Measurements from ENCODE around the gene PMF1.

Gene PMF1

DNA sequence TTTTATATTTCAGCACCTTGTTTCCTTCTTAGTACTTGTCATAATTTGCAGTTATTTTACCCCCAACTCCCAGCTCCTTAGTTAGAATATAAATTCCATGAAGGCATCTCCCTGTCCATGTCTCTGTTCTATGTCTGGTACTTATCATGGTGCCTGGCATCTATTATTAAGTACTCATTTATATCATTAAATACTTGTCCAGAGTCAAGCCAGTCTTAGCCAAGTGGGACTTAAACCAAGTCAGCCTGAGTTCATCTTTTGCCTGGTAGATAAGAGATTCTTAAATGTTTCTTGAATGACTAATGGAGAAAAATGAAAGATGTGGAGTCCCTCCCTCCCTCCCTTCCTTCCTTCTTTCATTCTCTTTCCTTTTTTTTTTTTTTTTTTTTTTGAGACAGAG, 9.5 kb upstream of the PMF1 start:
- TF ChIP-seq TCF12 (IDR thresholded peaks at IDR 0.05; ENCODE audit: low read depth): no peak
- no peak for TF ChIP-seq REST (IDR thresholded peaks at IDR 0.05; ENCODE audit: low read depth)
- no peak for TF ChIP-seq EP300 (IDR thresholded peaks at IDR 0.05; ENCODE audit: borderline replicate concordance)
- no peak for TF ChIP-seq TAF1 (IDR thresholded peaks at IDR 0.05; ENCODE audit: low read depth)
- no peak for TF ChIP-seq CEBPB (IDR thresholded peaks at IDR 0.05)
- TF ChIP-seq MAX (IDR thresholded peaks at IDR 0.05): no peak
- TF ChIP-seq NFIC (IDR thresholded peaks at IDR 0.05): no peak
- no peak for TF ChIP-seq TEAD4 (IDR thresholded peaks at IDR 0.05)
- TF ChIP-seq, protein P1, sequence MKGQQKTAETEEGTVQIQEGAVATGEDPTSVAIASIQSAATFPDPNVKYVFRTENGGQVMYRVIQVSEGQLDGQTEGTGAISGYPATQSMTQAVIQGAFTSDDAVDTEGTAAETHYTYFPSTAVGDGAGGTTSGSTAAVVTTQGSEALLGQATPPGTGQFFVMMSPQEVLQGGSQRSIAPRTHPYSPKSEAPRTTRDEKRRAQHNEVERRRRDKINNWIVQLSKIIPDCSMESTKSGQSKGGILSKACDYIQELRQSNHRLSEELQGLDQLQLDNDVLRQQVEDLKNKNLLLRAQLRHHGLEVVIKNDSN (IDR thresholded peaks at IDR 0.05): no peak
- no peak for TF ChIP-seq CREB1 (IDR thresholded peaks at IDR 0.05; ENCODE audit: low read depth)
- no peak for TF ChIP-seq EGR1 (IDR thresholded peaks at IDR 0.05)
- no peak for TF ChIP-seq YY1 (IDR thresholded peaks at IDR 0.05; ENCODE audit: low read depth)
- TF ChIP-seq RAD21 (IDR thresholded peaks at IDR 0.05; ENCODE audit: low read depth): no peak
- no peak for TF ChIP-seq ZBTB7A (IDR thresholded peaks at IDR 0.05; ENCODE audit: low read depth)
- TF ChIP-seq FOXM1 (IDR thresholded peaks at IDR 0.05; ENCODE audit: borderline replicate concordance, low read depth): no peak

DNA sequence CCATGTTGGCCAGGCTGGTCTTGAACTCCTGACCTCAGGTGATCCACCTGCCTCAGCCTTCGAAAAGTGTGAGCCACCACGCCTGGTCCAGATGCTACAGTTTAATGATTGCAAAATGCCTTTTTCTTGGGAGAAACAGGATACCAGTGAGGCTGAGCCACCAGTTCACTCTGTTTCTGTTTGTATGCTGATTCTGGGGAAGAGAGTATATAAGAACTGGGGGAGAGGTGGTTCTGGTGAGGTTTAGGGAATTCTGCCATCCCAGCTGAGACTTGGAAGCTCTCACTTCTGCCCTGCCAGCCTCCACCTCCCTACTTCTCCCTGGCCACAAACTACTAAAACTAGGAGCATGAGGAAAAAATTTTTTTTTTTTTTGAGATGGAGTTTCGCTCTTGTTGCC, 8.1 kb upstream of the PMF1 start:
- TF ChIP-seq TEAD4 (IDR thresholded peaks at IDR 0.05) (no peak), TAF1 (IDR thresholded peaks at IDR 0.05; ENCODE audit: low read depth) (no peak), MAX (IDR thresholded peaks at IDR 0.05) (no peak), ZBTB7A (IDR thresholded peaks at IDR 0.05; ENCODE audit: low read depth) (no peak), EGR1 (IDR thresholded peaks at IDR 0.05) (no peak), FOXM1 (IDR thresholded peaks at IDR 0.05; ENCODE audit: borderline replicate concordance, low read depth) (no peak), CREB1 (IDR thresholded peaks at IDR 0.05; ENCODE audit: low read depth) (no peak), CEBPB (IDR thresholded peaks at IDR 0.05) (no peak), REST (IDR thresholded peaks at IDR 0.05; ENCODE audit: low read depth) (no peak), YY1 (IDR thresholded peaks at IDR 0.05; ENCODE audit: low read depth) (no peak)
- TF ChIP-seq, protein P1 (IDR thresholded peaks at IDR 0.05): no peak

- TF ChIP-seq MAX (IDR thresholded peaks at IDR 0.05) (no peak), EGR1 (IDR thresholded peaks at IDR 0.05) (no peak), TCF12 (IDR thresholded peaks at IDR 0.05; ENCODE audit: low read depth) (no peak), CREB1 (IDR thresholded peaks at IDR 0.05; ENCODE audit: low read depth) (no peak), EP300 (IDR thresholded peaks at IDR 0.05; ENCODE audit: borderline replicate concordance) (no peak), TAF1 (IDR thresholded peaks at IDR 0.05; ENCODE audit: low read depth) (no peak), TEAD4 (IDR thresholded peaks at IDR 0.05) (no peak), NFIC (IDR thresholded peaks at IDR 0.05) (no peak), ZBTB7A (IDR thresholded peaks at IDR 0.05; ENCODE audit: low read depth) (no peak), YY1 (IDR thresholded peaks at IDR 0.05; ENCODE audit: low read depth) (no peak), REST (IDR thresholded peaks at IDR 0.05; ENCODE audit: low read depth) (no peak)
Measured at GRCh38 chr1:156211243-156211642, 1.6 kb upstream of the PMF1 start.

GRCh38 chr1:156212130-156212529, 677 bp upstream of the PMF1 start:
- TF ChIP-seq TAF1 (IDR thresholded peaks at IDR 0.05; ENCODE audit: low read depth) (no peak), TCF12 (IDR thresholded peaks at IDR 0.05; ENCODE audit: low read depth) (no peak), TEAD4 (IDR thresholded peaks at IDR 0.05) (no peak), FOXM1 (IDR thresholded peaks at IDR 0.05; ENCODE audit: borderline replicate concordance, low read depth) (no peak), EP300 (IDR thresholded peaks at IDR 0.05; ENCODE audit: borderline replicate concordance) (no peak), MAX (IDR thresholded peaks at IDR 0.05) (no peak), REST (IDR thresholded peaks at IDR 0.05; ENCODE audit: low read depth) (no peak), YY1 (IDR thresholded peaks at IDR 0.05; ENCODE audit: low read depth) (no peak), CREB1 (IDR thresholded peaks at IDR 0.05; ENCODE audit: low read depth) (no peak)
